Thymus (tissue), 11 donors: ENCODE measurements around the gene B4GALT5. TPM values are rescaled to one million over a fixed set of nuclear protein-coding genes. Genes with fewer than 3 reads are reported as not detected.
"Not testable (repeated sequence)": the region's sequence is repeated elsewhere in the genome, so short reads cannot be mapped to it uniquely, and the experiment has no call there.

Source experiments
- DNase-seq, 9 donors: peaks; one replicate each; pipeline ENCODE4 v3.0.0-alpha.2; 2013; ENCODE audit warnings: low spot score in 9 of 9, low read depth in 6 of 9, missing footprints in 1 of 9
- H3K27ac ChIP-seq, 2 donors: one replicate each; pipeline ENCODE4 v1.5.1; 2013; ENCODE audit warnings: control low read depth in 1 of 2, low read depth in 1 of 2, low read length in 1 of 2, mild to moderate bottlenecking in 1 of 2, moderate library complexity in 1 of 2
- H3K27me3 ChIP-seq, 2 donors: one replicate each; pipeline ENCODE4 v1.5.1; 2013; ENCODE audit warnings: low read length in 1 of 2; ENCODE audit not compliant: control insufficient read depth in 2 of 2, insufficient read depth in 1 of 2
- H3K36me3 ChIP-seq, 2 donors: one replicate each; pipeline ENCODE4 v1.5.1; 2013; ENCODE audit warnings: low read length in 1 of 2, mild to moderate bottlenecking in 1 of 2, moderate library complexity in 1 of 2; ENCODE audit not compliant: control insufficient read depth in 2 of 2, insufficient read depth in 2 of 2
- H3K4me1 ChIP-seq, 2 donors: one replicate each; pipeline ENCODE4 v1.5.1; 2013; ENCODE audit warnings: low read length in 2 of 2; ENCODE audit not compliant: control insufficient read depth in 2 of 2, insufficient read depth in 2 of 2
- H3K4me3 ChIP-seq, 2 donors: one replicate each; pipeline ENCODE4 v1.5.1; 2013; ENCODE audit warnings: low read length in 2 of 2, control low read depth in 1 of 2, mild to moderate bottlenecking in 1 of 2
- H3K9me3 ChIP-seq, 2 donors: one replicate each; pipeline ENCODE4 v1.5.1; 2013; ENCODE audit warnings: low read length in 1 of 2, mild to moderate bottlenecking in 1 of 2; ENCODE audit not compliant: control insufficient read depth in 2 of 2, insufficient read depth in 1 of 2
- WGBS: extraction: QIAGEN DNeasy Blood & Tissue Kit; methylation state at CpG from one replicate; pipeline ENCODE4 v1.1.7; 2013; 5-methylcytosine and 5-hydroxymethylcytosine counted together
- polyA plus RNA-seq: library from polyadenylated mRNA; stranded (reverse); fragments of 200-250 nt; gene quantifications from one replicate; pipeline ENCODE4 v1.2.3, GENCODE V29; 2013
- total RNA-seq: library from RNA; stranded (reverse); fragments of 120-200 nt; gene quantifications from one replicate; pipeline ENCODE4 v1.2.4, GENCODE V29; 2013
- donor health status: healthy.

The B4GALT5 gene
- total and polyA plus RNA-seq, 2 donors: 6.8 to 10.9 TPM

GRCh38 chr20:49741977-49742376, 28.3 kb upstream of the B4GALT5 start:
- Histone ChIP-seq H3K9me3 (no peaks in the 10 kb centered on the region), H3K36me3 (no peaks in the 10 kb centered on the region), H3K27me3 (peaks cover 0 to 15% of the 10 kb centered on the region in 2 donors), H3K27ac (no peak overlapping the region), H3K4me1 (no peaks in the 10 kb centered on the region), H3K4me3 (no peak overlapping the region)
- no peak for DNase-seq
- WGBS: 98% methylated on average over 8 of the region's 8 CpGs

GRCh38 chr20:49740807-49741206, 27.1 kb upstream of the B4GALT5 start:
- Histone ChIP-seq H3K4me3 (no peak overlapping the region), H3K9me3 (no peaks in the 10 kb centered on the region), H3K27ac (no peak overlapping the region), H3K4me1 (no peaks in the 10 kb centered on the region), H3K36me3 (no peaks in the 10 kb centered on the region), H3K27me3 (peaks cover 0 to 12% of the 10 kb centered on the region in 2 donors)
- 95% methylated on average over 5 of the region's 5 CpGs for WGBS
- DNase-seq: no peak

- Histone ChIP-seq H3K4me1 (no peaks in the 10 kb centered on the region), H3K27ac (no peak overlapping the region), H3K9me3 (no peaks in the 10 kb centered on the region), H3K36me3 (no peaks in the 10 kb centered on the region), H3K27me3 (peaks cover 0 to 12% of the 10 kb centered on the region in 2 donors), H3K4me3 (no peak overlapping the region)
- no peak for DNase-seq
- whole genome bisulfite sequencing: 90% methylated on average over 6 of the region's 6 CpGs
Measured at GRCh38 chr20:49739042-49739441, 25.4 kb upstream of the B4GALT5 start.

GRCh38 chr20:49737260-49737659, 23.6 kb upstream of the B4GALT5 start:
- no peak for DNase-seq
- Histone ChIP-seq H3K4me1 (no peaks in the 10 kb centered on the region), H3K9me3 (no peaks in the 10 kb centered on the region), H3K4me3 (no peak overlapping the region), H3K27me3 (peaks cover 0 to 8% of the 10 kb centered on the region in 2 donors), H3K27ac (no peak overlapping the region), H3K36me3 (no peaks in the 10 kb centered on the region)
- WGBS: 85% methylated on average over 2 of the region's 2 CpGs

- no peak overlapping the region for H3K27ac ChIP-seq
Measured at GRCh38 chr20:49729780-49730179, 16.1 kb upstream of the B4GALT5 start.

GRCh38 chr20:49727894-49728885, 14.5 kb upstream of the B4GALT5 start:
- Histone ChIP-seq H3K4me3 (no peak overlapping the region), H3K27ac (no peak overlapping the region), H3K27me3 (peaks cover 0 to 2% of the 10 kb centered on the region in 2 donors), H3K9me3 (no peaks in the 10 kb centered on the region), H3K36me3 (no peaks in the 10 kb centered on the region), H3K4me1 (peaks cover 0 to 3% of the 10 kb centered on the region in 2 donors)
- DNase-seq: no peak
- WGBS: 95% methylated on average over 3 of the region's 3 CpGs

More at GRCh38 chr20:49729780-49730179, 16.1 kb upstream of the B4GALT5 start:
- 96% methylated on average over 3 of the region's 3 CpGs for WGBS
- H3K27me3 ChIP-seq: peaks cover 0 to 2% of the 10 kb centered on the region in 2 donors
- H3K36me3 ChIP-seq: no peaks in the 10 kb centered on the region
- peaks cover 0 to 3% of the 10 kb centered on the region in 2 donors for H3K4me1 ChIP-seq
- no peaks in the 10 kb centered on the region for H3K9me3 ChIP-seq
- no peak overlapping the region for H3K4me3 ChIP-seq
- DNase-seq: no peak

- no peak overlapping the region for H3K4me3 ChIP-seq
- H3K27me3 ChIP-seq: peaks cover 0 to 2% of the 10 kb centered on the region in 2 donors
- no peaks in the 10 kb centered on the region for H3K9me3 ChIP-seq
- peaks cover 0 to 3% of the 10 kb centered on the region in 2 donors for H3K4me1 ChIP-seq
- no peak for DNase-seq
- H3K27ac ChIP-seq: no peak overlapping the region
- 80% methylated on average over 4 of the region's 4 CpGs for WGBS
- H3K36me3 ChIP-seq: no peaks in the 10 kb centered on the region
Measured at GRCh38 chr20:49727478-49727877, 13.8 kb upstream of the B4GALT5 start.

GRCh38 chr20:49725694-49726093, 12.0 kb upstream of the B4GALT5 start:
- WGBS: 93% methylated on average over 2 of the region's 2 CpGs
- no peaks in the 10 kb centered on the region for H3K36me3 ChIP-seq
- H3K9me3 ChIP-seq: no peaks in the 10 kb centered on the region
- H3K4me1 ChIP-seq: peaks cover 0 to 3% of the 10 kb centered on the region in 2 donors
- H3K27ac ChIP-seq: no peak overlapping the region
- DNase-seq: no peak
- no peak overlapping the region for H3K4me3 ChIP-seq
- H3K27me3 ChIP-seq: peaks cover 0 to 2% of the 10 kb centered on the region in 2 donors

- H3K9me3 ChIP-seq, H3K27me3 ChIP-seq, DNase-seq, H3K36me3 ChIP-seq, H3K4me1 ChIP-seq, H3K27ac ChIP-seq, H3K4me3 ChIP-seq: not testable (repeated sequence)
- 94% methylated on average over 7 of the region's 7 CpGs for WGBS
Measured at GRCh38 chr20:49725224-49725606, 11.5 kb upstream of the B4GALT5 start.
